Measurements from ENCODE around the gene C10orf90.

C10orf90 gene

GRCh38 chr10:126538439-126539135, 131.9 kb downstream of the C10orf90 start:
- no peak for DNase-seq (ENCODE audit: low spot score)
- in situ Hi-C loops (cut with MboI; ENCODE audit: low sequenced_read_pairs, unreplicated experiment): no loop called here
- no peak for TF ChIP-seq CTCF (IDR thresholded peaks at IDR 0.05; ENCODE audit: borderline replicate concordance, control extremely low read depth, extremely low read depth, insufficient read depth, missing control alignments)

- TF ChIP-seq CTCF (IDR thresholded peaks at IDR 0.05; ENCODE audit: borderline replicate concordance, control extremely low read depth, extremely low read depth, insufficient read depth, missing control alignments): no peak
- no peak for DNase-seq (ENCODE audit: low spot score)
- in situ Hi-C loops (cut with MboI; ENCODE audit: low sequenced_read_pairs, unreplicated experiment): no loop called here
Measured at GRCh38 chr10:126536656-126537055, 133.8 kb downstream of the C10orf90 start.

GRCh38 chr10:126536148-126536547, 134.3 kb downstream of the C10orf90 start:
- DNase-seq (ENCODE audit: low spot score): no peak
- no peak for TF ChIP-seq CTCF (IDR thresholded peaks at IDR 0.05; ENCODE audit: borderline replicate concordance, control extremely low read depth, extremely low read depth, insufficient read depth, missing control alignments)
- in situ Hi-C loops (cut with MboI; ENCODE audit: low sequenced_read_pairs, unreplicated experiment): no loop called here

- DNase-seq (ENCODE audit: low spot score): no peak
- in situ Hi-C loops (cut with MboI; ENCODE audit: low sequenced_read_pairs, unreplicated experiment): no loop called here
- no peak for TF ChIP-seq CTCF (IDR thresholded peaks at IDR 0.05; ENCODE audit: borderline replicate concordance, control extremely low read depth, extremely low read depth, insufficient read depth, missing control alignments)
Measured at GRCh38 chr10:126533644-126534043, 136.8 kb downstream of the C10orf90 start.

GRCh38 chr10:126528315-126528835, 142.1 kb downstream of the C10orf90 start:
- no peak for TF ChIP-seq CTCF (IDR thresholded peaks at IDR 0.05; ENCODE audit: borderline replicate concordance, control extremely low read depth, extremely low read depth, insufficient read depth, missing control alignments)
- in situ Hi-C loops (cut with MboI; ENCODE audit: low sequenced_read_pairs, unreplicated experiment): no loop called here
- no peak for DNase-seq (ENCODE audit: low spot score)

GRCh38 chr10:126527645-126528314, 142.7 kb downstream of the C10orf90 start:
- no peak for TF ChIP-seq CTCF (IDR thresholded peaks at IDR 0.05; ENCODE audit: borderline replicate concordance, control extremely low read depth, extremely low read depth, insufficient read depth, missing control alignments)
- in situ Hi-C loops (cut with MboI; ENCODE audit: low sequenced_read_pairs, unreplicated experiment): no loop called here
- no peak for DNase-seq (ENCODE audit: low spot score)
